ENCODE results near the gene UGT2B17. TPM values are rescaled to one million over a fixed set of nuclear protein-coding genes. Genes with fewer than 3 reads are reported as not detected.

The UGT2B17 gene
- total RNA-seq, 2 donors from 2014 or later, result not detected

GRCh38 chr4:68593112-68593511, 17.0 kb upstream of the UGT2B17 start:
- Mint-ChIP-seq H3K27me3 (ENCODE audit: insufficient read depth) (peaks cover 5% of the 10 kb centered on the region), H3K36me3 (ENCODE audit: low read depth) (no peaks in the 10 kb centered on the region), H3K9me3 (no peaks in the 10 kb centered on the region), H3K4me1 (peaks cover 3% of the 10 kb centered on the region), H3K27ac (no peak overlapping the region), H3K4me3 (no peak overlapping the region)
- Histone ChIP-seq H3K4me3 (ENCODE audit: low read length) (no peak overlapping the region), H3K9me3 (ENCODE audit: control insufficient read depth, low read length) (no peaks in the 10 kb centered on the region), H3K9ac (ENCODE audit: extremely low read depth, low read length, poor library complexity, severe bottlenecking) (no peak overlapping the region), H3K27me3 (ENCODE audit: control insufficient read depth, insufficient read depth, low read length, poor library complexity, severe bottlenecking) (no peaks in the 10 kb centered on the region), H3K36me3 (ENCODE audit: control insufficient read depth, insufficient read depth, low read length) (no peaks in the 10 kb centered on the region), H3K4me1 (ENCODE audit: control insufficient read depth, insufficient read depth, low read length) (no peaks in the 10 kb centered on the region), H3K27ac (ENCODE audit: low read depth, low read length) (no peak overlapping the region)
- DNase-seq, result no peak
- no peak for TF ChIP-seq CTCF (conservative IDR thresholded peaks at IDR 0.05)
- WGBS, 2 experiments (ENCODE audit: insufficient coverage in 1 of 2, insufficient read length in 1 of 2), result 82 to 87% methylated on average over 3 to 4 of the region's 4 CpGs

DNA sequence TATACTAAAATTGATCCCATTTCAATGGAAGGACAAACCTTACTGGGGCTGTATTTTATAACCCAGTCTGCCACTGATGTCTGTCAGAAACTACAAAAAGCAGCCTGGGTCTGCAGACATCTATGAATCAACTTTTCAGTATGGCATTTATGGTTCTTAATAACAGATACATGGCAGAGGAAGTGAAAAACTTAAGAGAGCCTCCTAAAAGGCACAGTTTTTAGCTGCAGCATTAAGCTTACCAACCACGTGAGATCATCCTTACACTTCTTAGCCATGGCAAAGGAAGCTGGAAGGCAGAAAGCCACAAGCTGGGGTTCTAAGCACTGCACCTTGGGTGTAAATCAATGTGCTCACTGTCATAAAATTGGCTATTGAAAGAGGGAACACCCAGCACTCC, 16.6 kb upstream of the UGT2B17 start:
- Mint-ChIP-seq H3K4me1 (peaks cover 3% of the 10 kb centered on the region), H3K27ac (no peak overlapping the region), H3K27me3 (ENCODE audit: insufficient read depth) (peaks cover 5% of the 10 kb centered on the region), H3K4me3 (no peak overlapping the region), H3K36me3 (ENCODE audit: low read depth) (no peaks in the 10 kb centered on the region), H3K9me3 (no peaks in the 10 kb centered on the region)
- Histone ChIP-seq H3K27me3 (ENCODE audit: control insufficient read depth, insufficient read depth, low read length, poor library complexity, severe bottlenecking) (no peaks in the 10 kb centered on the region), H3K36me3 (ENCODE audit: control insufficient read depth, insufficient read depth, low read length) (no peaks in the 10 kb centered on the region), H3K9me3 (ENCODE audit: control insufficient read depth, low read length) (no peaks in the 10 kb centered on the region), H3K27ac (ENCODE audit: low read depth, low read length) (no peak overlapping the region), H3K4me3 (ENCODE audit: low read length) (no peak overlapping the region), H3K9ac (ENCODE audit: extremely low read depth, low read length, poor library complexity, severe bottlenecking) (no peak overlapping the region), H3K4me1 (ENCODE audit: control insufficient read depth, insufficient read depth, low read length) (no peaks in the 10 kb centered on the region)
- DNase-seq, result no peak
- WGBS, 2 experiments (ENCODE audit: insufficient coverage in 1 of 2, insufficient read length in 1 of 2), result 92 to 100% methylated on average over 1 of the region's 1 CpG
- no peak for TF ChIP-seq CTCF (conservative IDR thresholded peaks at IDR 0.05)

GRCh38 chr4:68591204-68591603, 15.1 kb upstream of the UGT2B17 start:
- Histone ChIP-seq H3K9ac (ENCODE audit: extremely low read depth, low read length, poor library complexity, severe bottlenecking) (no peak overlapping the region), H3K4me3 (ENCODE audit: low read length) (no peak overlapping the region), H3K27me3 (ENCODE audit: control insufficient read depth, insufficient read depth, low read length, poor library complexity, severe bottlenecking) (no peaks in the 10 kb centered on the region), H3K4me1 (ENCODE audit: control insufficient read depth, insufficient read depth, low read length) (no peaks in the 10 kb centered on the region), H3K9me3 (ENCODE audit: control insufficient read depth, low read length) (peaks cover 7% of the 10 kb centered on the region), H3K36me3 (ENCODE audit: control insufficient read depth, insufficient read depth, low read length) (no peaks in the 10 kb centered on the region), H3K27ac (ENCODE audit: low read depth, low read length) (no peak overlapping the region)
- no peak for TF ChIP-seq CTCF (conservative IDR thresholded peaks at IDR 0.05)
- DNase-seq, result no peak
- Mint-ChIP-seq H3K4me3 (no peak overlapping the region), H3K27me3 (ENCODE audit: insufficient read depth) (peaks cover 3% of the 10 kb centered on the region), H3K36me3 (ENCODE audit: low read depth) (no peaks in the 10 kb centered on the region), H3K27ac (no peak overlapping the region), H3K4me1 (peaks cover 6% of the 10 kb centered on the region), H3K9me3 (no peaks in the 10 kb centered on the region)
- WGBS, 2 experiments (ENCODE audit: insufficient coverage in 1 of 2, insufficient read length in 1 of 2), result 77 to 81% methylated on average over 1 of the region's 1 CpG
